Measurements from ENCODE around the gene CTNNA2.

DNA sequence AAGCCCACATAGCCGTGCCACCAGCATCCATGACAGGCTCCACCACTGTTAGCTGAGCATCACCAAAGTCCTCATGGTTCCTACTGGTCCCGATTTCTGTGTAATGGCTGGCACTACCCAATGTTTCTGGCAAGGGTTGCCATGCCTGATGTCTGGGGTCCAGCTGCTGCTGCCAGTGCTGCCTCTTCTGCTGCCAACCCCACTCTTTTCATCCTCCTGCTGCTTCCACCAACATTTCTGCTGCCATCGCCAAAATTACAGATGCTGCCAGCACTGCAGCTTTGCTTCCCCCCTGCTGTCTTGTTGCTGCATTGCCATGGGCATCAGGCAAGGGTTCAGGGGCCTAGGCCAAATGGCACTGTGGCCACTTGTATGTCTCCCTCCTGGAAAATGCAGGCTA lies 638.8 kb downstream of the CTNNA2 start:
- TF ChIP-seq POLR2A (IDR thresholded peaks at IDR 0.05; ENCODE audit: control extremely low read depth in 1 of 2, low read depth in 2 of 2, low read length in 2 of 2) (no peak), CTCF (IDR thresholded peaks at IDR 0.05; ENCODE audit: control extremely low read depth in 1 of 3, insufficient read depth in 1 of 3, low read depth in 1 of 3, low read length in 3 of 3) (no peak), MAFK (IDR thresholded peaks at IDR 0.05; ENCODE audit: low read depth, low read length) (no peak), RAD21 (IDR thresholded peaks at IDR 0.05 in 1 of 2, conservative IDR thresholded peaks at IDR 0.05 in 1 of 2; ENCODE audit: low read depth in 2 of 2, low read length in 2 of 2) (no peak), JUND (IDR thresholded peaks at IDR 0.05; ENCODE audit: low read length) (no peak), CEBPB (IDR thresholded peaks at IDR 0.05; ENCODE audit: low read depth, low read length) (no peak), GTF2F1 (IDR thresholded peaks at IDR 0.05; ENCODE audit: borderline replicate concordance, low read depth, low read length) (no peak)

Data from H1 (cell line).